ENCODE data around the gene THAP11. TPM values are rescaled to one million over a fixed set of nuclear protein-coding genes. Genes with fewer than 3 reads are reported as not detected.

The THAP11 gene
- total RNA-seq, 2 experiments from 2014 or later, result 40.6 to 40.7 TPM

DNA sequence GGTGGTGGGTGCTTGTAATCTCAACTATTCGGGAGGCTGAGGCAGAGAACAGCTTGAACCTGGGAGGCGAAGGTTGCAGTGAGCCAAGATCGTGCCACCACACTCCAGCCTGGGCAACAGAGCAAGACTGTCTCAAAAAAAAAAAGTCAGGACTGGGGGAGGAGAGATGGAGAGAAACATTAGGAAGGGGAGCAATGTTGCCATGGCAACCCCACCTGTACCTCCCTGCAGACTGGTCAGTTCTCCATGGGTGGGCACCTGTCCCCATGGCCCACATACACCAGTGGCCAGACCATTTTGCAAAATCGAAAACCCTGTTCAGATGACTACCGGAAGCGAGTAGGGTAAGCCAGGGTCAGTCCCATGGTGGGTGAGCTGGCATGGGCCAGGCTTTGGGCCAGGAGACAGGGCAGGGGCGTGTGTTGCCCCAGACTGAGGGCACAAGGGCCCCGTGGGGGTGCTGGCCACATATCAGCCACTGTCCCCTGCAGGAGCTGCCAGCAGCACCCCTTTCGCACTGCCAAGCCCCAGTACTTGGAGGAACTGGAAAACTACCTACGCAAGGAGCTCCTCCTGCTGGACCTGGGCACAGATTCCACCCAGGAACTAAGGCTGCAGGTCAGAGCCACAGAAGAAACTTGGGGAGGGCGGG, 21.4 kb upstream of the THAP11 start:
- TF ChIP-seq, protein P1, sequence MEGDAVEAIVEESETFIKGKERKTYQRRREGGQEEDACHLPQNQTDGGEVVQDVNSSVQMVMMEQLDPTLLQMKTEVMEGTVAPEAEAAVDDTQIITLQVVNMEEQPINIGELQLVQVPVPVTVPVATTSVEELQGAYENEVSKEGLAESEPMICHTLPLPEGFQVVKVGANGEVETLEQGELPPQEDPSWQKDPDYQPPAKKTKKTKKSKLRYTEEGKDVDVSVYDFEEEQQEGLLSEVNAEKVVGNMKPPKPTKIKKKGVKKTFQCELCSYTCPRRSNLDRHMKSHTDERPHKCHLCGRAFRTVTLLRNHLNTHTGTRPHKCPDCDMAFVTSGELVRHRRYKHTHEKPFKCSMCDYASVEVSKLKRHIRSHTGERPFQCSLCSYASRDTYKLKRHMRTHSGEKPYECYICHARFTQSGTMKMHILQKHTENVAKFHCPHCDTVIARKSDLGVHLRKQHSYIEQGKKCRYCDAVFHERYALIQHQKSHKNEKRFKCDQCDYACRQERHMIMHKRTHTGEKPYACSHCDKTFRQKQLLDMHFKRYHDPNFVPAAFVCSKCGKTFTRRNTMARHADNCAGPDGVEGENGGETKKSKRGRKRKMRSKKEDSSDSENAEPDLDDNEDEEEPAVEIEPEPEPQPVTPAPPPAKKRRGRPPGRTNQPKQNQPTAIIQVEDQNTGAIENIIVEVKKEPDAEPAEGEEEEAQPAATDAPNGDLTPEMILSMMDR (IDR thresholded peaks at IDR 0.05), result no peak
- ATAC-seq (no peak), DNase-seq (no peak)
- CTCF ChIA-PET, result no interaction called here
- H3K4me1 Mint-ChIP-seq (ENCODE audit: low read depth), result peaks cover 5% of the 10 kb centered on the region
- H3K36me3 Mint-ChIP-seq (ENCODE audit: low read depth), result no peaks in the 10 kb centered on the region
- H3K27ac Mint-ChIP-seq, result no peak overlapping the region
- H3K4me3 Mint-ChIP-seq, result no peak overlapping the region
- POLR2A ChIA-PET, result no interaction called here
- H3K27me3 Mint-ChIP-seq, result no peaks in the 10 kb centered on the region
- no peaks in the 10 kb centered on the region for H3K9me3 Mint-ChIP-seq
- intact Hi-C loops (cut with micrococcal nuclease), result no loop called here

DNA sequence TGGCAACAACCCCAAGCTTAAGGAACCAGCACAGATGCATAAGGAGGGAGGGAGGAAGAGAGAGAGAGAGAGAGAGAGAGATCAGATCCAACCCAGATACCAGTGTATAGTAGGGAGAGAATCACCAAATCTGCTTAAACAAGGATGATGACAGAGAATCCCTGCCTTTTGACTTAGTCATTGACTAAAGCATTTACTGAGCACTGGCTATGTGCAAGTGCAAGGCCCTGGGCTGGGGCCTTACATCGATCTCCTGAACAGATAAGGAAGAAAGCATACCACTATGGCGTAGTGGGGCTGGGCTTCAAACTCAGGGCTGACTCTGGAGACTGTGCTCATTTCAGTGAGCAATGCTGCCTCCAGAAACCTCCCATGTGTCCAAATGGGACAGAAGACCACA, 19.6 kb upstream of the THAP11 start:
- Mint-ChIP-seq H3K4me3 (no peak overlapping the region), H3K4me1 (ENCODE audit: low read depth) (no peaks in the 10 kb centered on the region), H3K27ac (no peak overlapping the region), H3K27me3 (no peaks in the 10 kb centered on the region), H3K9me3 (no peaks in the 10 kb centered on the region), H3K36me3 (ENCODE audit: low read depth) (no peaks in the 10 kb centered on the region)
- DNase-seq (no peak), ATAC-seq (no peak)
- intact Hi-C loops (cut with micrococcal nuclease), result no loop called here
- ChIA-PET CTCF (interaction anchor here (0.6 kb wide), 1 partner anchor 116 kb away, joined by 3 read pairs; no protein-coding TSS in a partner anchor), POLR2A (no interaction called here)
- TF ChIP-seq, protein P1 (IDR thresholded peaks at IDR 0.05), result no peak

DNA sequence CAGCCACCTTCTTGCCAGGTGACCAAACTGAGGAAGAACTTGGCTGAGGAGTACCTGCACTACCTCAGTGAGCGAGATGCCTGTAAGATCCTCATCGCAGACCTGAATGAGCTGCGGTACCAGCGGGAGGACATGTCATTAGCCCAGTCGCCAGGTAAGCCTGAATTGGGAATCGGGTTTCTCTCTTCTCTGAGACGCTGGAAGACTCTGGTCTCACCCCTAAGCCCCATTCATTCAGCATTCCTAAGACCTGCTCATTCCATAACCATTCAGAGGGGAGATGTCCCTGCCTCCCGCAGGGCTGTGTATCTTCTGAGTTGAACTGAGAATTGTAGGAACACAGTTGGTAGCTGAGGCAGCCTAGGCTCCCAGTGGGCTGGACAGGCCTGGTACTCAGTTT, 17.0 kb upstream of the THAP11 start:
- H3K4me3 Mint-ChIP-seq, result no peak overlapping the region
- POLR2A ChIA-PET, result no interaction called here
- no peak for ATAC-seq
- intact Hi-C loops (cut with micrococcal nuclease), result no loop called here
- CTCF ChIA-PET, result interaction anchor here (12.2 kb wide), 1 partner anchor 8 kb away, joined by 132 read pairs; no protein-coding TSS in a partner anchor
- no peaks in the 10 kb centered on the region for H3K27me3 Mint-ChIP-seq
- no peaks in the 10 kb centered on the region for H3K9me3 Mint-ChIP-seq
- H3K4me1 Mint-ChIP-seq (ENCODE audit: low read depth), result no peaks in the 10 kb centered on the region
- TF ChIP-seq, protein P1 (IDR thresholded peaks at IDR 0.05), result no peak
- H3K36me3 Mint-ChIP-seq (ENCODE audit: low read depth), result peaks cover 2% of the 10 kb centered on the region
- DNase-seq, result no peak
- no peak overlapping the region for H3K27ac Mint-ChIP-seq

DNA sequence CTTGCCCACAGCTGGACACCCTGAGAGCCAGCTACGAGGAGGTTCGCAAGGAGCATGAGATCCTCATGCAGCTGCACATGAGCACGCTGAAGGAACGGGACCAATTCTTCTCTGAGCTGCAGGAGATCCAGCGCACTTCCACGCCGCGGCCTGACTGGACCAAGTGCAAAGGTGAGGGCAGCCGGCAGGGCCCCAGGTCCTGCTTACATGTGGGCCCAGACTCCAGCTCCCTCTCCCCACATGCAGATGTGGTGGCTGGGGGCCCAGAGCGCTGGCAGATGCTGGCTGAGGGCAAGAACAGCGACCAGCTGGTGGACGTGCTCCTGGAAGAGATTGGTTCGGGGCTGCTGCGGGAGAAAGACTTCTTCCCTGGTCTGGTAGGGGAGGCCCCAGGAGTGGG, 16.2 kb upstream of the THAP11 start:
- ATAC-seq (no peak), DNase-seq (no peak)
- H3K9me3 Mint-ChIP-seq, result no peaks in the 10 kb centered on the region
- no peaks in the 10 kb centered on the region for H3K27me3 Mint-ChIP-seq
- TF ChIP-seq, protein P1 (IDR thresholded peaks at IDR 0.05), result no peak
- H3K27ac Mint-ChIP-seq, result no peak overlapping the region
- CTCF ChIA-PET, result interaction anchor here (12.2 kb wide), 1 partner anchor 9 kb away, joined by 132 read pairs; no protein-coding TSS in a partner anchor
- no peak overlapping the region for H3K4me3 Mint-ChIP-seq
- peaks cover 5% of the 10 kb centered on the region for H3K36me3 Mint-ChIP-seq (ENCODE audit: low read depth)
- POLR2A ChIA-PET, result interaction anchor here (0.9 to 1.0 kb wide), 2 partner anchors 8 to 20 kb away, joined by 3 read pairs; no protein-coding TSS in a partner anchor
- no peaks in the 10 kb centered on the region for H3K4me1 Mint-ChIP-seq (ENCODE audit: low read depth)
- intact Hi-C loops (cut with micrococcal nuclease), result no loop called here

DNA sequence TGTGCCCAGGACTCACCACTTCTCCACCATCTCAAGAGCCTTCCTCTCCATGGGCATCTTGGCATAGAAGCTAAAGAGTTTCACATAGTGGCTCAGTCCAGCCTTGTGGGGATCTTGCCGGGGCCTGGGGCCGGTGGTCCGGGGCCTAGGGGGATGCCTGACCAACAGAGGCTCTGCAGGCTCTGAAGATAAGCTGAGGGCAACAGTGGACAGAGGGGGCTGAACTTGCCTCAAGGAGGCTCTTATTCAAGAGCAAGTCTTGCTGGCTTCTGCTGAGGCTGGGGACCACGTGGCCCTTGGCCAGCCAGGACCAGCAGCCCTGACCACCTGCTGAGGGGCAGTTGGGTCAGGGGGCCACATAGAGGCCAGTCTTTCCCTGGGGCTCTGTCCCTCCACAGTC, 13.5 kb upstream of the THAP11 start:
- Mint-ChIP-seq H3K9me3 (no peaks in the 10 kb centered on the region), H3K4me3 (no peak overlapping the region), H3K27ac (no peak overlapping the region), H3K27me3 (no peaks in the 10 kb centered on the region), H3K36me3 (ENCODE audit: low read depth) (peaks cover 7% of the 10 kb centered on the region), H3K4me1 (ENCODE audit: low read depth) (peaks cover 9% of the 10 kb centered on the region)
- intact Hi-C loops (cut with micrococcal nuclease), result no loop called here
- ChIA-PET CTCF (interaction anchor here (1.9 to 12.2 kb wide), 2 partner anchors 12 to 55 kb away, joined by 4 to 132 read pairs; no protein-coding TSS in a partner anchor), POLR2A (interaction anchor here (1.1 kb wide), 2 partner anchors 10 to 57 kb away, joined by 4 to 5 read pairs; no protein-coding TSS in a partner anchor)
- TF ChIP-seq, protein P1 (IDR thresholded peaks at IDR 0.05), result no peak
- ATAC-seq, result no peak
- DNase-seq, result no peak

Data from activated CD8-positive, alpha-beta T cell treated with anti-CD3 and anti-CD28 coated beads for 36 hours (primary cell).